Measurements from ENCODE around the gene TYW1.
"Not testable (repeated sequence)": the region's sequence is repeated elsewhere in the genome, so short reads cannot be mapped to it uniquely, and the experiment has no call there.

GRCh38 chr7:67192889-67193613 is 196.4 kb downstream of the TYW1 start:
- TF ChIP-seq CTCF (IDR thresholded peaks at IDR 0.05); POLR2A (IDR thresholded peaks at IDR 0.05; ENCODE audit: low read depth); POLR2AphosphoS5 (IDR thresholded peaks at IDR 0.05); EP300 (IDR thresholded peaks at IDR 0.05): not testable (repeated sequence)

Data from esophagus muscularis mucosa (tissue), 4 donors.